Stimulated activated CD4-positive, alpha-beta T cell treated with anti-CD3 and anti-CD28 coated beads, Interleukin-2, amount 100 ng/mL, for 4 hours (primary cell): Measurements from ENCODE around the gene C16orf90.

Source experiments
- DNase-seq: peaks from one replicate; pipeline ENCODE4 v3.0.0-alpha.2; 2020; ENCODE audit warnings: low read depth

The C16orf90 gene

GRCh38 chr16:3461151-3461550, 34.1 kb downstream of the C16orf90 start:
- DNase-seq, result no peak

- DNase-seq, result no peak
Measured at GRCh38 chr16:3460585-3460984, 34.7 kb downstream of the C16orf90 start.

GRCh38 chr16:3460121-3460520, 35.2 kb downstream of the C16orf90 start:
- DNase-seq, result no peak

GRCh38 chr16:3459401-3460090, 35.7 kb downstream of the C16orf90 start:
- DNase-seq, result no peak

- DNase-seq, result no peak
Measured at GRCh38 chr16:3458852-3459361, 36.4 kb downstream of the C16orf90 start.

- no peak for DNase-seq
Measured at GRCh38 chr16:3458278-3458851, 36.9 kb downstream of the C16orf90 start.

GRCh38 chr16:3457434-3458252, 37.6 kb downstream of the C16orf90 start:
- DNase-seq, result peak; percentile 86

GRCh38 chr16:3454631-3455147, 40.6 kb downstream of the C16orf90 start:
- no peak for DNase-seq

- no peak for DNase-seq
Measured at GRCh38 chr16:3454093-3454492, 41.2 kb downstream of the C16orf90 start.

GRCh38 chr16:3444032-3444388, 51.3 kb downstream of the C16orf90 start:
- DNase-seq, result peak; percentile 32
